GM19043 (cell line): ENCODE measurements around the gene NCS1.

ENCODE experiments used
- ATAC-seq: cut with Tn5 transposase; IDR thresholded peaks from one replicate; pipeline ENCODE4 v1.9.1; 2021; ENCODE audit warnings: low read depth; ENCODE audit not compliant: unreplicated experiment

Gene NCS1

GRCh38 chr9:130284690-130285089 is 112.5 kb downstream of the NCS1 start:
- no peak for ATAC-seq

- no peak for ATAC-seq
Measured at GRCh38 chr9:130285271-130285670, 113.1 kb downstream of the NCS1 start.

- no peak for ATAC-seq
Measured at GRCh38 chr9:130286072-130286770, 114.0 kb downstream of the NCS1 start.
